Measurements from ENCODE around the gene DUSP9. TPM values are rescaled to one million over a fixed set of nuclear protein-coding genes. Genes with fewer than 3 reads are reported as not detected.

Gene DUSP9
- total RNA-seq, 4 donors from 2014 or later: 0.19 to 0.48 TPM; not detected in 2

- TF ChIP-seq POLR2A (IDR thresholded peaks at IDR 0.05) (no peak), EP300 (IDR thresholded peaks at IDR 0.05) (no peak), CTCF (IDR thresholded peaks at IDR 0.05) (no peak), POLR2AphosphoS5 (IDR thresholded peaks at IDR 0.05) (no peak)
- H3K27me3 ChIP-seq: no peaks in the 10 kb centered on the region
- no peak overlapping the region for H3K27ac ChIP-seq
- no peaks in the 10 kb centered on the region for H3K9me3 ChIP-seq
- DNase-seq (ENCODE audit: low spot score in 2 of 2): no peak
- no peaks in the 10 kb centered on the region for H3K36me3 ChIP-seq
- WGBS: 75% methylated on average over 10 of the region's 16 CpGs
- H3K4me1 ChIP-seq: no peaks in the 10 kb centered on the region
- H3K4me3 ChIP-seq: no peak overlapping the region
Measured at GRCh38 chrX:153623310-153624029, 23.5 kb upstream of the DUSP9 start.

- H3K4me1 ChIP-seq: no peaks in the 10 kb centered on the region
- no peak overlapping the region for H3K4me3 ChIP-seq
- H3K27ac ChIP-seq: no peak overlapping the region
- WGBS: 87% methylated on average over 13 of the region's 15 CpGs
- DNase-seq (ENCODE audit: low spot score in 2 of 2): no peak
- H3K9me3 ChIP-seq: no peaks in the 10 kb centered on the region
- no peak for TF ChIP-seq EP300 (IDR thresholded peaks at IDR 0.05)
- TF ChIP-seq POLR2AphosphoS5 (IDR thresholded peaks at IDR 0.05): no peak
- TF ChIP-seq CTCF (IDR thresholded peaks at IDR 0.05): no peak
- no peak for TF ChIP-seq POLR2A (IDR thresholded peaks at IDR 0.05)
- H3K27me3 ChIP-seq: no peaks in the 10 kb centered on the region
- H3K36me3 ChIP-seq: no peaks in the 10 kb centered on the region
Measured at GRCh38 chrX:153624196-153625091, 22.6 kb upstream of the DUSP9 start.

- H3K36me3 ChIP-seq: no peaks in the 10 kb centered on the region
- no peaks in the 10 kb centered on the region for H3K4me1 ChIP-seq
- no peaks in the 10 kb centered on the region for H3K27me3 ChIP-seq
- no peak overlapping the region for H3K4me3 ChIP-seq
- peak in 1 of 2 donors; percentile 59 for DNase-seq (ENCODE audit: low spot score in 2 of 2)
- 89% methylated on average over 11 of the region's 21 CpGs for WGBS
- no peaks in the 10 kb centered on the region for H3K9me3 ChIP-seq
- no peak overlapping the region for H3K27ac ChIP-seq
- TF ChIP-seq POLR2AphosphoS5 (IDR thresholded peaks at IDR 0.05) (no peak), CTCF (IDR thresholded peaks at IDR 0.05) (no peak), EP300 (IDR thresholded peaks at IDR 0.05) (no peak), POLR2A (IDR thresholded peaks at IDR 0.05) (no peak)
Measured at GRCh38 chrX:153625271-153626024, 21.6 kb upstream of the DUSP9 start.

GRCh38 chrX:153626025-153626633, 20.9 kb upstream of the DUSP9 start:
- Histone ChIP-seq H3K27ac (no peak overlapping the region), H3K4me1 (no peaks in the 10 kb centered on the region), H3K27me3 (no peaks in the 10 kb centered on the region), H3K36me3 (no peaks in the 10 kb centered on the region), H3K9me3 (no peaks in the 10 kb centered on the region), H3K4me3 (no peak overlapping the region)
- DNase-seq (ENCODE audit: low spot score in 2 of 2): no peak
- 86% methylated on average over 8 of the region's 16 CpGs for WGBS
- TF ChIP-seq POLR2AphosphoS5 (IDR thresholded peaks at IDR 0.05): no peak

- H3K27ac ChIP-seq: no peak overlapping the region
- no peak overlapping the region for H3K4me3 ChIP-seq
- WGBS: 86% methylated on average over 27 of the region's 35 CpGs
- H3K36me3 ChIP-seq: no peaks in the 10 kb centered on the region
- DNase-seq (ENCODE audit: low spot score in 2 of 2): no peak
- no peak for TF ChIP-seq POLR2A (IDR thresholded peaks at IDR 0.05)
- no peak for TF ChIP-seq CTCF (IDR thresholded peaks at IDR 0.05)
- TF ChIP-seq EP300 (IDR thresholded peaks at IDR 0.05): no peak
- TF ChIP-seq POLR2AphosphoS5 (IDR thresholded peaks at IDR 0.05): no peak
- no peaks in the 10 kb centered on the region for H3K4me1 ChIP-seq
- H3K9me3 ChIP-seq: no peaks in the 10 kb centered on the region
- no peaks in the 10 kb centered on the region for H3K27me3 ChIP-seq
Measured at GRCh38 chrX:153626863-153627674, 19.9 kb upstream of the DUSP9 start.
